HUES48 (cell line): Measurements from ENCODE around the gene LRRC47.

ENCODE experiments used
- H3K27ac ChIP-seq: one replicate; pipeline ENCODE4 v1.7.0; 2013; ENCODE audit warnings: low read depth, low read length, inconsistent platforms
- H3K27me3 ChIP-seq: 2 replicates; pipeline ENCODE4 v1.6.1; 2013; ENCODE audit warnings: mild to moderate bottlenecking, low read length; ENCODE audit not compliant: control insufficient read depth, insufficient read depth
- H3K36me3 ChIP-seq: 2 replicates; pipeline ENCODE4 v1.6.1; 2013; ENCODE audit warnings: low read length; ENCODE audit not compliant: control insufficient read depth, insufficient read depth
- H3K4me1 ChIP-seq: 2 replicates; pipeline ENCODE4 v1.6.1; 2013; ENCODE audit warnings: mild to moderate bottlenecking, low read length; ENCODE audit not compliant: control insufficient read depth, insufficient read depth
- H3K4me3 ChIP-seq: 2 replicates; pipeline ENCODE4 v1.5.1; 2013; ENCODE audit warnings: mild to moderate bottlenecking, low read depth, low read length
- H3K9ac ChIP-seq: 2 replicates; pipeline ENCODE4 v1.6.1; 2013; ENCODE audit warnings: mild to moderate bottlenecking, low read depth, low read length, moderate library complexity
- H3K9me3 ChIP-seq: 2 replicates; pipeline ENCODE4 v1.6.1; 2013; ENCODE audit warnings: low read length; ENCODE audit not compliant: control insufficient read depth, insufficient read depth

LRRC47 gene

GRCh38 chr1:3735027-3735681, 61.1 kb downstream of the LRRC47 start:
- Histone ChIP-seq H3K36me3 (peaks cover 45% of the 10 kb centered on the region), H3K4me3 (no peak overlapping the region), H3K27me3 (no peaks in the 10 kb centered on the region), H3K9ac (no peak overlapping the region), H3K27ac (no peak overlapping the region), H3K9me3 (no peaks in the 10 kb centered on the region), H3K4me1 (no peaks in the 10 kb centered on the region; the same call in 1 of the 2 replicates)

DNA sequence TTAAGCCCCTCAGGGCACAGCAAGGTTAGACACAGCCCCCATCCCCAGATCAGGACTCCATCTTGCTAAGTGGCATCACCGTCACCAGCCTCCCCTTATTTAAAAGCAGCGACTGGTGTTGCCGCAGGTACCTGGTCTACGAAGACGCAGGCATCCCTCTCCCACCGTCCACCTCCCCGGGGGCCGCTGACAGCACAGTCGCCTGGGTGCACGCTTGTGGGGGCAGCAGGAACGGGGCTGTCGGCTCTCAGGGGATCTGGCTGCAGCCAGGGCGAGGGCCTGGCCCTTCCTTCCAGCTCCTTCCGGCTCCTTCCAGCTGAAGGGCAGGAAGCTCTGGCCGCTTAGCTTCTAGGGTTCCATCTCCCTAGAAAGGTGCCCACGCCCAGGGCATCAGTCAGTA, 61.7 kb downstream of the LRRC47 start:
- H3K27ac ChIP-seq, result no peak overlapping the region
- no peaks in the 10 kb centered on the region; the same call in 1 of the 2 replicates for H3K4me1 ChIP-seq
- no peak overlapping the region for H3K9ac ChIP-seq
- no peaks in the 10 kb centered on the region for H3K27me3 ChIP-seq
- no peaks in the 10 kb centered on the region for H3K9me3 ChIP-seq
- H3K4me3 ChIP-seq, result no peak overlapping the region
- peaks cover 40% of the 10 kb centered on the region for H3K36me3 ChIP-seq

DNA sequence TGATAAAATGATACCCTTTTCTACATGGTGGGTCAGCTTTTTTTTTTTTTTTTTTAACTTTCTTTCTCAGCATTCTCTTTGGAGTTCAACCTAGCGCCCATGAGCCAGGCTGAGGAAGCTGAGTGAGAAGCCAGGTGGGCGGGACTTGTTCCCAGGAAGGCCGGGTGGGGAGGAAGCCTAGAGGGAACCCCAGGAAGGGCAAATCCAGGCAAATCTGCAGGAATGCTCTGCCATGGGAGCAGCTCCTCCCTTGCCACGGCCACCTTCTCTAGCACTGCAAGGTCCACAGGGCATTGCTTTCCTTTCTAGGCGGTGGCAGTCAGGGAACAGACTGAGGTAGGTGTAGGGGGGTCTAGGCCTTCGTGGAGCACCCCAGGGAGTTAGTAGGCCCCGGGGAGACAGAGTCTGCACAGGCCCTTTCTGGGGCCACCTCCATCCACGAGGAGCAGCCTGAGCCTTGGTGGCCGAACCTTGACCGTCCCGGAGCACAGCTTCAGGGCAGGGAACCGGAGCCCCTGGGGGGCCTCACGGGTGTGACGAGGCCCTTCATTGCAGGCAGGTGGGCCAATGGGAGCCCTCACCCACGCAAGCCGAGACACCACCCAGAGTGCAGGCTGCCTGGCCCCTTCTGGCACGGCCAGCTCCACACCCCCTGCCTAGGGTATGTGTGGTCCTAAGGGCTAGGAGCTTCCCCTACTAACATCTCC, 62.3 kb downstream of the LRRC47 start:
- no peaks in the 10 kb centered on the region; the same call in 1 of the 2 replicates for H3K4me1 ChIP-seq
- H3K27ac ChIP-seq, result no peak overlapping the region
- H3K36me3 ChIP-seq, result peaks cover 34% of the 10 kb centered on the region
- no peak overlapping the region for H3K4me3 ChIP-seq
- no peaks in the 10 kb centered on the region for H3K9me3 ChIP-seq
- H3K27me3 ChIP-seq, result 0 out of 2 replicates have a peak, but pooled peaks cover 1% of the 10 kb centered on the region
- H3K9ac ChIP-seq, result no peak overlapping the region

DNA sequence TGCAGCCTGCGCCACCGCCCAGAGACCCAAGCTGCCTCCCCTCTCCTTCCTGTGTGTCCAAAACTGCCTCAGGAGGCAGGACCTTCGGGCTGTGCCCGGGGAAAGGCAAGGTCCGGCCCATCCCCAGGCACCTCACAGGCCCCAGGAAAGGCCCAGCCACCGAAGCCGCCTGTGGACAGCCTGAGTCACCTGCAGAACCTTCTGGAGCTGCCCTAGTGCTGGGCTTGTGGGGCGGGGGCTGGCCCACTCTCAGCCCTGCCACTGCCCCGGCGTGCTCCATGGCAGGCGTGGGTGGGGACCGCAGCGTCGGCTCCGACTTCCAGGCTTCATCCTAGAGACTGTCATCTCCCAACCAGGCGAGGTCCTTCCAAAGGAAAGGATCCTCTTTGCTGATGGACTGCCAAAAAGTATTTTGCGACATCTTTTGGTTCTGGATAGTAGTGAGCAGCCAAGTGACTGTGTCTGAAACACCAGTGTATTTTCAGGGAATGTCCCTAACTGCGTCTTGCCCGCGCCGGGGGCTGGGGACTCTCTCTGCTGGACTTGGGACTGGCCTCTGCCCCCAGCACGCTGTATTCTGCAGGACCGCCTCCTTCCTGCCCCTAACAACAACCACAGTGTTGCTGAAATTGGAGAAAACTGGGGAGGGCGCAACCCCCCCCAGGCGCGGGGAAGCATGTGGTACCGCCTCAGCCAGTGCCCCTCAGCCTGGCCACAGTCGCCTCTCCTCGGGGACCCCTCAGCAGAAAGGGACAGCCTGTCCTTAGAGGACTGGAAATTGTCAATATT, 63.0 kb downstream of the LRRC47 start:
- Histone ChIP-seq H3K4me3 (peak overlapping the region; percentile 34; the same call in 1 of the 2 replicates), H3K27ac (no peak overlapping the region), H3K9ac (no peak overlapping the region), H3K4me1 (no peaks in the 10 kb centered on the region; the same call in 1 of the 2 replicates), H3K9me3 (no peaks in the 10 kb centered on the region), H3K27me3 (0 out of 2 replicates have a peak, but pooled peaks cover 4% of the 10 kb centered on the region), H3K36me3 (peaks cover 27% of the 10 kb centered on the region)

GRCh38 chr1:3732434-3733093, 63.7 kb downstream of the LRRC47 start:
- H3K27me3 ChIP-seq, result 0 out of 2 replicates have a peak, but pooled peaks cover 4% of the 10 kb centered on the region
- peaks cover 20% of the 10 kb centered on the region for H3K36me3 ChIP-seq
- H3K27ac ChIP-seq, result no peak overlapping the region
- no peaks in the 10 kb centered on the region for H3K9me3 ChIP-seq
- H3K4me1 ChIP-seq, result no peaks in the 10 kb centered on the region; the same call in 1 of the 2 replicates
- peak overlapping the region; percentile 34; the same call in 1 of the 2 replicates for H3K4me3 ChIP-seq
- H3K9ac ChIP-seq, result no peak overlapping the region

- Histone ChIP-seq H3K27me3 (0 out of 2 replicates have a peak, but pooled peaks cover 4% of the 10 kb centered on the region), H3K4me1 (no peaks in the 10 kb centered on the region; the same call in 1 of the 2 replicates), H3K36me3 (peaks cover 14% of the 10 kb centered on the region), H3K9ac (no peak overlapping the region), H3K9me3 (no peaks in the 10 kb centered on the region), H3K4me3 (no peak overlapping the region), H3K27ac (no peak overlapping the region)
These were observed 64.5 kb downstream of the LRRC47 start for GRCh38 chr1:3731583-3732433.

- Histone ChIP-seq H3K9me3 (no peaks in the 10 kb centered on the region), H3K4me3 (no peak overlapping the region), H3K9ac (no peak overlapping the region), H3K27me3 (0 out of 2 replicates have a peak, but pooled peaks cover 4% of the 10 kb centered on the region), H3K36me3 (peaks cover 3% of the 10 kb centered on the region; the same call in 1 of the 2 replicates), H3K4me1 (no peaks in the 10 kb centered on the region; the same call in 1 of the 2 replicates), H3K27ac (no peak overlapping the region)
These were observed 65.6 kb downstream of the LRRC47 start for GRCh38 chr1:3730543-3731247.

DNA sequence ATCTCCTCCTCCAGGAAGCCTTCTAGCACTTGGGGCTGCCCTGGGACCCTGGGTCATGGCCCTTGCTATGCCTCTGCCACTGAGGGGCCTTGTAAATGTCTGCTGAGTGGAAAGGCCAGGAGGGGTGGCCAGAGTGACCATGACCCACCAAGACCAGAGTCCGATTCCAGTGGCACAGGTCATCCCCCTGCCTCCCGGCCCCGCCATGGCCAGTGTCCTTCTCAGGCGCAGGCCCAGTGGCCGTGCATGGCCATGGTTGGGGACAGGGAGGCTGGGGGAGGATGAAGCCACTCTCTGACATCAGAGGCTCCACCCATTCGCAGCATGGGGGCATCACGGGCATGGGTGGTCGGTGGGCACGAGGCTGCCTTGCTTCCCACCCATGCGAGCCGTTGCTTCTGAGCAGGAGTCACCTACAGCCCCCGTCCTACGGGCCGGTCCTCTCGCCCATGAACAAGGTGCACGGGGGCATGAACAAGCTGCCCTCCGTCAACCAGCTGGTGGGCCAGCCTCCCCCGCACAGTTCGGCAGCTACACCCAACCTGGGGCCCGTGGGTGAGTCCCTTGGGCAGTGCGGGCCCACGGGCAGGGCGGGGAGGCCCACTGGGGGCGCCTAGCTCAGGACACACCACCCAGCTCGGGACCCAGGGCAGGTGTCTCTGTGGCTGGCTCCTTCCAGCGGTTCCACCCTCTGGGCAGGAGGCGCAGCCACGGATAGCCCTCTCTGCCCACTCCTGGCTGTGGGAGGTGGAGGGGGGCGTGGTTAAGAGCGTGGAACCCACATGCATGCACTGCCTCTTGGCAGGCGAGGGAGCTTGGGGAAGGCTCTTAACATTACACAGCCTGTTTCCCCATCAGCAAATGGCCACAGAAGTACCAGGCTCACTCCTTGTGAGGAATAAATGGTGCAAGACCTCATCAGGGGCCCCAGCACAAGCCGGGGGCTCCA, 66.4 kb downstream of the LRRC47 start:
- Histone ChIP-seq H3K4me1 (no peaks in the 10 kb centered on the region; the same call in 1 of the 2 replicates), H3K27me3 (0 out of 2 replicates have a peak, but pooled peaks cover 4% of the 10 kb centered on the region), H3K36me3 (no peaks in the 10 kb centered on the region), H3K27ac (no peak overlapping the region), H3K4me3 (no peak overlapping the region), H3K9me3 (no peaks in the 10 kb centered on the region), H3K9ac (no peak overlapping the region)
